Kidney (tissue), 14 donors: ENCODE measurements around the gene LAMC1. TPM values are rescaled to one million over a fixed set of nuclear protein-coding genes. Genes with fewer than 3 reads are reported as not detected.

ENCODE experiments used
- DNase-seq, 5 donors: peaks; one replicate each; pipeline ENCODE4 v3.0.0-alpha.2; 2013 to 2020
- FAIRE-seq: peaks from 2 replicates; lab custom pipeline; 2012; peaks lifted over from hg19 to GRCh38; lab: Jason Lieb, UNC
- H3K27ac ChIP-seq, 2 donors: one replicate each; pipeline ENCODE4 v1.7.0; 2013; ENCODE audit warnings: low read depth in 2 of 2, low read length in 2 of 2, inconsistent platforms in 1 of 2
- H3K27me3 ChIP-seq: one replicate; pipeline ENCODE4 v1.7.1; 2013; ENCODE audit warnings: low read length, inconsistent platforms; ENCODE audit not compliant: control insufficient read depth, insufficient read depth
- H3K36me3 ChIP-seq, 3 donors: one replicate each; pipeline versions ENCODE4 v1.7.0 to v1.7.1; 2013; ENCODE audit warnings: low read length in 3 of 3, control low read depth in 1 of 3, inconsistent platforms in 1 of 3; ENCODE audit not compliant: insufficient read depth in 3 of 3, control insufficient read depth in 2 of 3
- H3K4me1 ChIP-seq, 3 donors: one replicate each; pipeline versions ENCODE4 v1.7.0 to v1.7.1; 2013; ENCODE audit warnings: low read length in 3 of 3, inconsistent platforms in 1 of 3, low read depth in 1 of 3; ENCODE audit not compliant: control insufficient read depth in 2 of 3, insufficient read depth in 2 of 3
- H3K4me3 ChIP-seq, 3 donors: one replicate each; pipeline versions ENCODE4 v1.7.0 to v1.8.1; 2013; ENCODE audit warnings: low read length in 3 of 3, control low read depth in 1 of 3, inconsistent platforms in 1 of 3
- H3K9ac ChIP-seq, 3 donors: one replicate each; pipeline versions ENCODE4 v1.7.0 to v1.7.1; 2013; ENCODE audit warnings: low read length in 3 of 3, control low read depth in 1 of 3, inconsistent platforms in 1 of 3
- H3K9me3 ChIP-seq, 3 donors: one replicate each; pipeline versions ENCODE4 v1.7.0 to v1.7.1; 2013; ENCODE audit warnings: low read length in 3 of 3, control low read depth in 1 of 3, inconsistent platforms in 1 of 3; ENCODE audit not compliant: control insufficient read depth in 2 of 3, insufficient read depth in 1 of 3
- intact Hi-C: fragments of 100-400 bp; cut with DNase I; formaldehyde crosslinking; loops from one replicate; pipeline ENCODE4 v1.11.1; 2022
- polyA plus RNA-seq: library from polyadenylated mRNA; stranded (reverse); fragments of 350-450 nt; fragmentation: Illumina TruSeq; extraction: RNeasy Lipid Tissue Mini Kit (QIAGEN cat#74804); gene quantifications from one replicate; pipeline ENCODE4 v1.2.3, GENCODE V29; 2014; ENCODE audit warnings: low read depth, low replicate concordance; ENCODE audit not compliant: insufficient read depth
- total RNA-seq: library from RNA; stranded (reverse); fragmentation: NEBNext Ultra II Directional; extraction: Animal tissue kit (Norgen Biotek cat#: 25700); gene quantifications from one replicate; pipeline ENCODE4 v1.2.1, GENCODE V29; 2021
- TF ChIP-seq, protein P1 (sequence below): IDR thresholded peaks from 3 replicates; pipeline ENCODE4 v1.5.1; 2012; ENCODE audit warnings: mild to moderate bottlenecking, moderate library complexity, borderline replicate concordance; ENCODE audit not compliant: insufficient read depth; ENCODE audit errors: extremely low read depth
- donor health status: control.
- donor health status: control.
- donor health status: control.
- donor health status: control.
- donor health status: control.
- donor health status: DM: yes; HTN: yes; CAD: no.
- donor health status: Normal renal cell carcinoma (clear cell type).

LAMC1 gene
- total and polyA plus RNA-seq, 2 donors from 2014 or later = 21.1 to 140 TPM

DNA sequence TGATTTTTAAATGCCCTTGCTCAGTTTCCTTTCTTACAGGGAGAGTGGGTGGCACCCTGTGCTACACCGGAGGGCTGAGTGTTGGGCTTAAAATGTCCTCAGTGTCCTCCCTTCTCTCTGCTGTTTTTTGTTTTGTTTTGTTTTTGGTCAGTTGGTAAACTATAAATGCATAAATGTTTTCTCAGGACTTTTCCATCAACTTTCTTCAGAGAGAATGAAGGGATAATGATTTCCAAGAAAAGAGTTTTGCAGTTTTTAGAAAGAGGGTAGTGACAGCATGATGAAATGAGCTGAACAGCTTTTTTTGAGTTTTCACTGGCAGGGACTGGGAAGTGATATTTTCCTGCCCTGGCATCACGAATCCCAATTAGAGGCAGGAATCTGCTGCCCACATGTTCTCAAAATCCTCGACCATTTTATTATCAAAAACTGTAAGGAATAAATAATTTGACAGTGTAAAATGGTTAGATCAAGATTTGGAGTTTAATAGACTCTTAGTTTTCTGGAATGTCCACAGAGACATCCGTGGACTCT is 15.2 kb downstream of the LAMC1 start:
- Histone ChIP-seq H3K4me3 (no peak overlapping the region), H3K36me3 (no peaks in the 10 kb centered on the region), H3K9me3 (no peaks in the 10 kb centered on the region), H3K9ac (no peak overlapping the region), H3K27me3 (no peaks in the 10 kb centered on the region), H3K4me1 (peaks cover 0 to 3% (median 0%) of the 10 kb centered on the region in 3 donors), H3K27ac (no peak overlapping the region)
- no peak for FAIRE-seq
- TF ChIP-seq, protein P1, sequence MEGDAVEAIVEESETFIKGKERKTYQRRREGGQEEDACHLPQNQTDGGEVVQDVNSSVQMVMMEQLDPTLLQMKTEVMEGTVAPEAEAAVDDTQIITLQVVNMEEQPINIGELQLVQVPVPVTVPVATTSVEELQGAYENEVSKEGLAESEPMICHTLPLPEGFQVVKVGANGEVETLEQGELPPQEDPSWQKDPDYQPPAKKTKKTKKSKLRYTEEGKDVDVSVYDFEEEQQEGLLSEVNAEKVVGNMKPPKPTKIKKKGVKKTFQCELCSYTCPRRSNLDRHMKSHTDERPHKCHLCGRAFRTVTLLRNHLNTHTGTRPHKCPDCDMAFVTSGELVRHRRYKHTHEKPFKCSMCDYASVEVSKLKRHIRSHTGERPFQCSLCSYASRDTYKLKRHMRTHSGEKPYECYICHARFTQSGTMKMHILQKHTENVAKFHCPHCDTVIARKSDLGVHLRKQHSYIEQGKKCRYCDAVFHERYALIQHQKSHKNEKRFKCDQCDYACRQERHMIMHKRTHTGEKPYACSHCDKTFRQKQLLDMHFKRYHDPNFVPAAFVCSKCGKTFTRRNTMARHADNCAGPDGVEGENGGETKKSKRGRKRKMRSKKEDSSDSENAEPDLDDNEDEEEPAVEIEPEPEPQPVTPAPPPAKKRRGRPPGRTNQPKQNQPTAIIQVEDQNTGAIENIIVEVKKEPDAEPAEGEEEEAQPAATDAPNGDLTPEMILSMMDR = no peak
- intact Hi-C loops = no loop called here
- no peak for DNase-seq

DNA sequence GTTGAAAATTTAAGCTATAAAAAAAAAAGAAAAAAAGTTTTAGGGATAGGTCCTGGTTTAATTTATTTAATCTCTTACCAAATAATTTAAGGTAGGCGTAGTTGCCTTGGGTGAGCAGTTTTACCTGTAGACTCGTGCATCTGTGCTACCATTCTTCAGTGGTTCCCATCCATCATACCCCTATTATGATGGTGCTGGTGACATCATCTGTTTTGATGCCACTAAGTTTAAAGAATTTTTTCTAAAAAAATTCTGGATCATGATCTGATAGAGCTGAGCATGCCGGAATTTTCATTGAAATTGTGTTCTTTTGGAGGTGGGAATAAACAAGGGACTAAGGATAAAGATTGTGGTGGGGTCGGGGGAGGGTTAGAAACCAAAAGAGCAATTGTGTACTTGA is 15.7 kb downstream of the LAMC1 start:
- intact Hi-C loops = no loop called here
- H3K9me3 ChIP-seq = no peaks in the 10 kb centered on the region
- TF ChIP-seq, protein P1 = no peak
- DNase-seq (no peak), FAIRE-seq (no peak)
- no peak overlapping the region for H3K4me3 ChIP-seq
- no peaks in the 10 kb centered on the region for H3K27me3 ChIP-seq
- no peaks in the 10 kb centered on the region for H3K36me3 ChIP-seq
- peaks cover 0 to 3% (median under 1%) of the 10 kb centered on the region in 3 donors for H3K4me1 ChIP-seq
- H3K27ac ChIP-seq = no peak overlapping the region
- H3K9ac ChIP-seq = no peak overlapping the region

DNA sequence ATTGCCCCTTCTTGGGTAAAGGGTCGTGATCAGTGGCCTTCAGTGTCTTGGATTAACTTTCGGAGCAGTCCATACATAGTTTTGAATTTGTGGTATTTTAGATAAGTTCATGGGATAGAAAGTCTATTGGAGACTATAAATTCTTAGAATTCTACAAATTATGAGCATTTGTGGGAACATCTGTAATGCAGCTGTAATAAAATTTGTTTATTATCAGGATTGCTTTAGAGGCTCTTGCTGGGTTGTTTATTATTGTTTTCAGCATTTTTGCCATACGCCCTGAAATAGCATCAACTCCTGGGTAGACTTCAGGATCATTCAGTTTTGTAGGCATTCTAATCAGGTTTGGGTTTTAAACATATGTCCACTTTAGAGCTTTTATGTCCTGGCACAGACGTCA is 16.1 kb downstream of the LAMC1 start:
- TF ChIP-seq, protein P1 = no peak
- H3K27ac ChIP-seq = no peak overlapping the region
- H3K9me3 ChIP-seq = no peaks in the 10 kb centered on the region
- H3K4me3 ChIP-seq = no peak overlapping the region
- H3K36me3 ChIP-seq = no peaks in the 10 kb centered on the region
- no peak overlapping the region for H3K9ac ChIP-seq
- no peak for DNase-seq
- intact Hi-C loops = no loop called here
- no peaks in the 10 kb centered on the region for H3K27me3 ChIP-seq
- no peak for FAIRE-seq
- H3K4me1 ChIP-seq = peaks cover 0 to 4% (median 4%) of the 10 kb centered on the region in 3 donors

DNA sequence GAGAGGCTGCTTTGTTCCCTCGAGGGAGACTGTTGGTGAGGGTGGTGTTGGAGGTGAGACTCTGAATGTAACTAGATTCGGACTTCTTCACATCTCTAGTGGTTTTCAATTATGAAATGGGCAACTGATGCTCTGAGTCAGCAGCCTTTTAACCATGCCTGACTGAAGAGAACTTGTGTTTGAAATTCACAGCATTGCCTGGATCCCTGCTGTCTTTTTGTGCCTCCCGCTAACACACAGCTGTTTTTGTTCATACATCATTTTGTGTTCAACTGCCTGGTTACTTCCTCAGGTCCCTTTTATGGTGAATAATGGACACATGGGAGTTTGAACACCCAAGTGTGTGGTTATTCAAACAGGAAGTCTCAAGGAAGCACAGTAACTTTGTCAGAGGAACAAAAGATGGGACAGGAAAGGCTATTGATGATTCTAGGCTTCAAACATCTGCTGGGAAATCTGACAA is 16.8 kb downstream of the LAMC1 start:
- no peak overlapping the region for H3K27ac ChIP-seq
- FAIRE-seq (no peak), DNase-seq (peak in 2 of 5 donors; percentile 16 to 40)
- H3K9ac ChIP-seq = no peak overlapping the region
- no peaks in the 10 kb centered on the region for H3K9me3 ChIP-seq
- H3K4me3 ChIP-seq = no peak overlapping the region
- TF ChIP-seq, protein P1 = no peak
- peaks cover 0 to 11% (median 4%) of the 10 kb centered on the region in 3 donors for H3K4me1 ChIP-seq
- intact Hi-C loops = no loop called here
- no peaks in the 10 kb centered on the region for H3K36me3 ChIP-seq
- H3K27me3 ChIP-seq = no peaks in the 10 kb centered on the region
